RWPE2 (cell line): ENCODE measurements around the gene MCRIP2.

Experiments used
- ATAC-seq: fragments of 200-7000 bp; cut with Tn5 transposase; 3 replicates; pipeline ENCODE4 v1.9.1; 2021; ENCODE audit warnings: low read depth
- DNase-seq: peaks from one replicate; pipeline ENCODE4 v3.0.0-alpha.2; 2020; ENCODE audit warnings: low spot score
- H3K27ac ChIP-seq: fragments of 450-650 bp; 2 replicates; pipeline ENCODE4 v1.5.1; 2017; ENCODE audit warnings: mild to moderate bottlenecking; ENCODE audit not compliant: poor library complexity, severe bottlenecking
- H3K27me3 ChIP-seq: fragments of 250-450 bp; sonication (Bioruptor Pico); 2 replicates; pipeline ENCODE4 v1.5.1; 2021; ENCODE audit warnings: mild to moderate bottlenecking, moderate library complexity; ENCODE audit not compliant: insufficient read depth, poor library complexity, severe bottlenecking
- H3K36me3 ChIP-seq: fragments of 250-450 bp; sonication (Bioruptor Pico); 2 replicates; pipeline ENCODE4 v1.5.1; 2020; ENCODE audit warnings: low read depth, mild to moderate bottlenecking, moderate library complexity
- H3K4me1 ChIP-seq: fragments of 250-450 bp; sonication (Bioruptor Pico); 2 replicates; pipeline ENCODE4 v1.5.1; 2021; ENCODE audit warnings: mild to moderate bottlenecking, moderate library complexity; ENCODE audit not compliant: insufficient read depth, poor library complexity, severe bottlenecking
- H3K4me3 ChIP-seq: fragments of 250-450 bp; sonication (Bioruptor Pico); 2 replicates; pipeline ENCODE4 v1.5.1; 2021; ENCODE audit warnings: mild to moderate bottlenecking, moderate library complexity; ENCODE audit not compliant: severe bottlenecking
- H3K9me3 ChIP-seq: fragments of 250-450 bp; sonication (Bioruptor Pico); 2 replicates; pipeline ENCODE4 v1.5.1; 2021; ENCODE audit warnings: mild to moderate bottlenecking, moderate library complexity; ENCODE audit not compliant: severe bottlenecking
- TF ChIP-seq, protein P1 (sequence below): fragments of 450-650 bp; IDR thresholded peaks from one replicate; pipeline ENCODE4 v1.5.1; 2017; ENCODE audit warnings: mild to moderate bottlenecking, moderate library complexity; ENCODE audit not compliant: poor library complexity, severe bottlenecking

Gene MCRIP2

DNA sequence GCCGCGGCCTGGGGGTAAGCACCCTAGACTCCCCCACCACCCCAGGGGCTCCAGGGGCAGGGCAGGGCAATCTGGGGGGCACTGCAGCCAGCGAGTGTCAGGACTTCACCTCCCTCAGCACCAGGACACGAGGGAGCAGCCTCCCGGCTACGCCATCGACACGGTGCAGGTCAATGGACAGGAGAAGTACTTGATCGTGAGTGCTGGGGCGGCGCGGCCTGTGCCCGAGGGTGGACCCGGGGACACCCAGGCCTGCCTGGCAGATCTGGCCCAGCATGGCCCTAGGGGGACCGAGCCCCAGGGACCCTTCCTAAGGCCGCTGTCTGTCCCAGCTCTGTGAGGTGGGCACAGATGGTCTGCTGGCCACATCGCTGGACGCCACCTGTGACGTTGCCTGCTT lies 30.7 kb downstream of the MCRIP2 start:
- no peaks in the 10 kb centered on the region for H3K27me3 ChIP-seq
- DNase-seq (no peak), ATAC-seq (no peak)
- no peak overlapping the region for H3K4me3 ChIP-seq
- H3K27ac ChIP-seq: no peak overlapping the region
- TF ChIP-seq, protein P1, sequence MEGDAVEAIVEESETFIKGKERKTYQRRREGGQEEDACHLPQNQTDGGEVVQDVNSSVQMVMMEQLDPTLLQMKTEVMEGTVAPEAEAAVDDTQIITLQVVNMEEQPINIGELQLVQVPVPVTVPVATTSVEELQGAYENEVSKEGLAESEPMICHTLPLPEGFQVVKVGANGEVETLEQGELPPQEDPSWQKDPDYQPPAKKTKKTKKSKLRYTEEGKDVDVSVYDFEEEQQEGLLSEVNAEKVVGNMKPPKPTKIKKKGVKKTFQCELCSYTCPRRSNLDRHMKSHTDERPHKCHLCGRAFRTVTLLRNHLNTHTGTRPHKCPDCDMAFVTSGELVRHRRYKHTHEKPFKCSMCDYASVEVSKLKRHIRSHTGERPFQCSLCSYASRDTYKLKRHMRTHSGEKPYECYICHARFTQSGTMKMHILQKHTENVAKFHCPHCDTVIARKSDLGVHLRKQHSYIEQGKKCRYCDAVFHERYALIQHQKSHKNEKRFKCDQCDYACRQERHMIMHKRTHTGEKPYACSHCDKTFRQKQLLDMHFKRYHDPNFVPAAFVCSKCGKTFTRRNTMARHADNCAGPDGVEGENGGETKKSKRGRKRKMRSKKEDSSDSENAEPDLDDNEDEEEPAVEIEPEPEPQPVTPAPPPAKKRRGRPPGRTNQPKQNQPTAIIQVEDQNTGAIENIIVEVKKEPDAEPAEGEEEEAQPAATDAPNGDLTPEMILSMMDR: no peak
- H3K4me1 ChIP-seq: peaks cover 6% of the 10 kb centered on the region
- H3K9me3 ChIP-seq: no peaks in the 10 kb centered on the region
- peaks cover 46% of the 10 kb centered on the region for H3K36me3 ChIP-seq

DNA sequence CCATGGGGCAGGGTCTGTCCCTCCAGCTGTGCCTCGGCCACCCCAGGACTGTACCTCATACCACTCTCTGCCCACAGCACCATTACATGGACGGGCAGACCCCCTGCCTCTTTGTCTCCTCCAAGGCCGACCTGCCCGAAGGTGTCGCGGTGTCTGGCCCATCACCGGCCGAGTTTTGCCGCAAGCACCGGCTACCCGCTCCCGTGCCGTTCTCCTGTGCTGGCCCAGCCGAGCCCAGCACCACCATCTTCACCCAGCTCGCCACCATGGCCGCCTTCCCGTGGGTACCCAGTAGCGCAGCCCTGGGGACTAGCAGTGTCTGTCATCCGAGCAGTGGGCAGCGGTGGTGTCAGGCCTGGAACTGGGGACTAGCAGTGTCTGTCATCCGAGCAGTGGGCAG lies 31.2 kb downstream of the MCRIP2 start:
- H3K27ac ChIP-seq: peak overlapping the region; percentile 12
- peaks cover 6% of the 10 kb centered on the region for H3K4me1 ChIP-seq
- no peak overlapping the region for H3K4me3 ChIP-seq
- peaks cover 46% of the 10 kb centered on the region for H3K36me3 ChIP-seq
- H3K9me3 ChIP-seq: no peaks in the 10 kb centered on the region
- ATAC-seq (no peak), DNase-seq (no peak)
- no peaks in the 10 kb centered on the region for H3K27me3 ChIP-seq
- TF ChIP-seq, protein P1: no peak

DNA sequence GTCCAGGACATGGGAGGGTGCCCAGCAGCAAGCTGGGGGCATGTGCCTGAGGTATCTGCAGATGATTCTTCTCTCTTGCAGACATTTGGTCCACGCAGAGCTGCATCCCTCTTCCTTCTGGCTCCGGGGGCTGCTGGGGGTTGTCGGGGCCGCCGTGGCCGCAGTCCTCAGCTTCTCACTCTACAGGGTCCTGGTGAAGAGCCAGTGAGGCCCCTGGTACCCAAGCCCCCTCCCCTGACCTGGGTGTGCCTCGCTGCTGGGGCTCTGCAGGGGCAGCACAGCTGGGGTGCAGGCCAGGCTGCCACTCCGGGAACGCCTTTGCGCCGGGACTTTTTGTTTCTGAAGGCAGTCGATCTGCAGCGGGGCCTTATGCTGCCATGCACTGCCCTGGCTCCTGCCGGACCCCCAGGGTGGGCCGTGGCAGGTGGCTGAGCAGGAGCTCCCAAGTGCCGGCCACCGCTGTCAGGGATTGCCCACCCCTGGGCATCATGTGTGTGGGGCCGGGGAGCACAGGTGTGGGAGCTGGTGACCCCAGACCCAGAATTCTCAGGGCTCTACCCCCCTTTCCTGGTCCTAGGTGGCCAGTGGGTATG lies 31.9 kb downstream of the MCRIP2 start:
- peak overlapping the region; percentile 12 for H3K27ac ChIP-seq
- peaks cover 46% of the 10 kb centered on the region for H3K36me3 ChIP-seq
- DNase-seq: no peak
- no peaks in the 10 kb centered on the region for H3K27me3 ChIP-seq
- no peak overlapping the region for H3K4me3 ChIP-seq
- no peaks in the 10 kb centered on the region for H3K9me3 ChIP-seq
- TF ChIP-seq, protein P1: no peak
- ATAC-seq: no peak
- peaks cover 6% of the 10 kb centered on the region for H3K4me1 ChIP-seq

DNA sequence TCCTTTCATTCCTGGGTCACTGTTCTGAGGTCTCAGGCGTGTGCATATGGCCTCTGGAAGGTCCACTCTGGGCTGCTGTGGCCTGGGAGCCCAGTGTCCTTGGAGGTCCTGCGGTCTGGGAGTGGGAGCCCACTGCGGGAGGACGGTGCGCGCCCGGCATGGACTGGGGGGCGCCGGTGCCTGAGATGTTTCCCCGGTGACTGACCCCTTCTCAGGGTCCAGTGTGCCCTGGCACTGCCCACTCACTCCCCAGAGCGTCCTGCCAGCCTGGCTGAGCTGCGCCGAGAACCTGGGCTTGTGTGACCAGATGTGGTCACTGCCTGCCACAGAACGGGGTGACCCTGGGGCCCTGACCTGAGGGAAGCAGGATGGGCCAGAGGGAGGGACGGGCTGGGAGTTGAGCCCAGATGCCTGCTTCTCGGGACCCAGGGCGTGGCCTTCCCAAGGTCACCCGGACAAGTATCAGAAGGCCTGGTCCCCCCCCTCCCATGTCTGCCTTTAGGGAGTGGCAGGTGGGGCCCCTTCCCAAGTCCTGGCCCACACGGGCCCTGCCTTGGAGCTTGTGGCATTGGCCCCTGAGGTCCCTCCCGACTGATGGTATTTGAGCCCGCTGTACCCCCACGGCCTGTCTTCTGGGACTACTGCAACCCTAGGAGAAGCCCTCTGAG lies 32.7 kb downstream of the MCRIP2 start:
- Histone ChIP-seq H3K27me3 (no peaks in the 10 kb centered on the region), H3K4me3 (no peak overlapping the region), H3K4me1 (peaks cover 11% of the 10 kb centered on the region), H3K36me3 (peaks cover 45% of the 10 kb centered on the region), H3K27ac (no peak overlapping the region), H3K9me3 (no peaks in the 10 kb centered on the region)
- no peak for ATAC-seq
- TF ChIP-seq, protein P1: no peak
- no peak for DNase-seq
